Smooth muscle cell (in vitro differentiated cells): ENCODE results near the gene KISS1R. TPM values are rescaled to one million over a fixed set of nuclear protein-coding genes. Genes with fewer than 3 reads are reported as not detected.

Experiments used
- DNase-seq: peaks from one replicate; lab custom pipeline; 2025; ENCODE audit not compliant: unreplicated experiment; lab: John Stamatoyannopoulos, UW
- H2AFZ ChIP-seq: fragments of 200-600 bp; sonication (generic); 2 replicates; pipeline ENCODE4 v1.6.0; 2016; ENCODE audit warnings: antibody characterized with exemption, low read depth, mild to moderate bottlenecking
- H3F3A ChIP-seq: fragments of 200-600 bp; sonication (generic); 2 replicates; pipeline ENCODE4 v1.6.0; 2017; ENCODE audit warnings: antibody characterized with exemption, low read depth
- H3K27ac ChIP-seq: fragments of 200-600 bp; sonication (generic); 2 replicates; pipeline ENCODE4 v1.5.1; 2016; ENCODE audit warnings: low read depth, mild to moderate bottlenecking
- H3K27me3 ChIP-seq: fragments of 200-600 bp; sonication (generic); 2 replicates; pipeline ENCODE4 v1.6.1; 2016; ENCODE audit warnings: low read depth, mild to moderate bottlenecking
- H3K36me3 ChIP-seq: fragments of 200-600 bp; sonication (generic); 2 replicates; pipeline ENCODE4 v1.5.1; 2016; ENCODE audit warnings: low read depth
- H3K4me1 ChIP-seq: fragments of 200-600 bp; sonication (generic); 2 replicates; pipeline ENCODE4 v1.5.1; 2016; ENCODE audit warnings: low read depth
- H3K4me2 ChIP-seq: fragments of 200-600 bp; sonication (generic); 2 replicates; pipeline ENCODE4 v1.6.0; 2016; ENCODE audit warnings: mild to moderate bottlenecking
- H3K4me3 ChIP-seq: fragments of 200-600 bp; sonication (generic); 2 replicates; pipeline ENCODE4 v1.5.1; 2016; ENCODE audit warnings: mild to moderate bottlenecking
- H3K79me2 ChIP-seq: fragments of 200-600 bp; sonication (generic); 2 replicates; pipeline ENCODE4 v1.6.0; 2016; ENCODE audit warnings: low read depth, mild to moderate bottlenecking
- H3K9ac ChIP-seq: fragments of 200-600 bp; sonication (generic); 2 replicates; pipeline ENCODE4 v1.6.0; 2016; ENCODE audit warnings: low read depth
- H3K9me3 ChIP-seq: fragments of 200-600 bp; sonication (generic); replicated peaks from 2 replicates; pipeline ENCODE4 v1.5.1; 2016; ENCODE audit warnings: low read depth
- H4K20me1 ChIP-seq: fragments of 200-600 bp; sonication (generic); 2 replicates; pipeline ENCODE4 v1.6.0; 2016; ENCODE audit warnings: low read depth
- WGBS: methylation state at CpG from one replicate; pipeline ENCODE4 v1.1.7; 2016; ENCODE audit warnings: low lambda C conversion rate; 5-methylcytosine and 5-hydroxymethylcytosine counted together
- polyA plus RNA-seq: library from polyadenylated mRNA; unstranded; fragments of >200 nt; fragmentation: Nextera tagmentation; extraction: Ambion mirVana; gene quantifications from 2 replicates; pipeline ENCODE4 v1.2.1, GENCODE V29; 2016
- total RNA-seq: library from RNA; depleted of rRNA; stranded (reverse); fragments of >200 nt; gene quantifications from 2 replicates; pipeline ENCODE4 v1.2.3, GENCODE V29; 2014
- TF ChIP-seq, protein P1 (sequence below): fragments of 200-600 bp; sonication (generic); IDR thresholded peaks from 2 replicates; pipeline ENCODE4 v1.5.1; 2017; ENCODE audit warnings: borderline replicate concordance, mild to moderate bottlenecking, antibody characterized with exemption; ENCODE audit not compliant: insufficient read depth, poor library complexity, severe bottlenecking

Gene KISS1R
- total and polyA plus RNA-seq, 2 experiments from 2014 or later, result 0.61 TPM; not detected in 1

GRCh38 chr19:892894-893689 lies 24.0 kb upstream of the KISS1R start, which contains the start of the genes MED16 and RNU6-9:
TSS of gene MED16 (minus strand) at chr19:893187. CDS start at chr19:891131, 2,056 bp downstream.
TSS of gene RNU6-9 (plus strand) at chr19:893484.
- Histone ChIP-seq H2AFZ (peak within 1 kb of the TSS; percentile 94), H3K4me2 (peak within 1 kb of the TSS; percentile 97), H3K27ac (peak within 1 kb of the TSS; percentile 96), H3K4me1 (no peaks in the 10 kb centered on the region), H3F3A (peaks cover 5% of the 10 kb centered on the region), H3K9ac (peak within 1 kb of the TSS; percentile 95), H3K4me3 (peak within 1 kb of the TSS; percentile 97), H4K20me1 (peaks cover 8% of the 10 kb centered on the region), H3K9me3 (no peaks in the 10 kb centered on the region), H3K79me2 (peaks cover 16% of the 10 kb centered on the region), H3K27me3 (no peaks in the 10 kb centered on the region), H3K36me3 (no peaks in the 10 kb centered on the region)
- DNase-seq, result peak; percentile 75
- TF ChIP-seq, protein P1, sequence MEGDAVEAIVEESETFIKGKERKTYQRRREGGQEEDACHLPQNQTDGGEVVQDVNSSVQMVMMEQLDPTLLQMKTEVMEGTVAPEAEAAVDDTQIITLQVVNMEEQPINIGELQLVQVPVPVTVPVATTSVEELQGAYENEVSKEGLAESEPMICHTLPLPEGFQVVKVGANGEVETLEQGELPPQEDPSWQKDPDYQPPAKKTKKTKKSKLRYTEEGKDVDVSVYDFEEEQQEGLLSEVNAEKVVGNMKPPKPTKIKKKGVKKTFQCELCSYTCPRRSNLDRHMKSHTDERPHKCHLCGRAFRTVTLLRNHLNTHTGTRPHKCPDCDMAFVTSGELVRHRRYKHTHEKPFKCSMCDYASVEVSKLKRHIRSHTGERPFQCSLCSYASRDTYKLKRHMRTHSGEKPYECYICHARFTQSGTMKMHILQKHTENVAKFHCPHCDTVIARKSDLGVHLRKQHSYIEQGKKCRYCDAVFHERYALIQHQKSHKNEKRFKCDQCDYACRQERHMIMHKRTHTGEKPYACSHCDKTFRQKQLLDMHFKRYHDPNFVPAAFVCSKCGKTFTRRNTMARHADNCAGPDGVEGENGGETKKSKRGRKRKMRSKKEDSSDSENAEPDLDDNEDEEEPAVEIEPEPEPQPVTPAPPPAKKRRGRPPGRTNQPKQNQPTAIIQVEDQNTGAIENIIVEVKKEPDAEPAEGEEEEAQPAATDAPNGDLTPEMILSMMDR, result no peak
- 2% methylated on average over 39 of the region's 69 CpGs for WGBS

- H3F3A ChIP-seq, result peaks cover 5% of the 10 kb centered on the region
- H3K36me3 ChIP-seq, result no peaks in the 10 kb centered on the region
- TF ChIP-seq, protein P1, result no peak
- peaks cover 8% of the 10 kb centered on the region for H3K79me2 ChIP-seq
- no peak overlapping the region for H3K9ac ChIP-seq
- H3K4me1 ChIP-seq, result no peaks in the 10 kb centered on the region
- no peak overlapping the region for H3K4me3 ChIP-seq
- H3K9me3 ChIP-seq, result no peaks in the 10 kb centered on the region
- H4K20me1 ChIP-seq, result peaks cover 27% of the 10 kb centered on the region
- H3K27me3 ChIP-seq, result no peaks in the 10 kb centered on the region
- WGBS, result 85% methylated on average over 10 of the region's 10 CpGs
- no peak for DNase-seq
- H3K27ac ChIP-seq, result no peak overlapping the region
- H3K4me2 ChIP-seq, result no peak overlapping the region
- no peak overlapping the region for H2AFZ ChIP-seq
Measured at GRCh38 chr19:896434-896833, 20.7 kb upstream of the KISS1R start.

DNA sequence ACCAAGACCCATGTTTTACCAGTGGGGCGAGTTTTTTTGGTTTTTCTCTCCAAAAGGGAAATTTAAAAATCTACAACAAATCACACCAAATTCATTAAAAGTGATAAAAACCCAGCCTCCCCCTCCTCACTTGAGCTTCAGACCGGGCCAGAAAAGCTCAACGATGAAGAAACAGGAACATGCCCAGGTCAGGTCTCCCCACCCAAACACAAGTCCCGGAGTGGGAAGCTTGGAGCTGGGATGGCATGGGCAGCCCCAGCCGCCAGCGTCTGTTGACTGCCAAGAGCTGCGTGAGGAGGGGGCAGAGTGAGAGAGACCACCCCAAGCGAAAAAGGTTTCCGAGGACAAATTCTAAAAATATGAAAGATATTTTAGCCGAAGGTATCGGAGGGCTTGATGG lies 20.1 kb upstream of the KISS1R start:
- no peak overlapping the region for H2AFZ ChIP-seq
- 96% methylated on average over 11 of the region's 11 CpGs for whole genome bisulfite sequencing
- TF ChIP-seq, protein P1, result no peak
- H3K27ac ChIP-seq, result no peak overlapping the region
- H3K9me3 ChIP-seq, result no peaks in the 10 kb centered on the region
- no peak for DNase-seq
- no peaks in the 10 kb centered on the region for H3K4me1 ChIP-seq
- no peaks in the 10 kb centered on the region for H3K27me3 ChIP-seq
- H3K4me3 ChIP-seq, result no peak overlapping the region
- H3F3A ChIP-seq, result peaks cover 5% of the 10 kb centered on the region
- H3K4me2 ChIP-seq, result no peak overlapping the region
- no peaks in the 10 kb centered on the region for H3K36me3 ChIP-seq
- no peak overlapping the region for H3K9ac ChIP-seq
- peaks cover 6% of the 10 kb centered on the region for H3K79me2 ChIP-seq
- H4K20me1 ChIP-seq, result peaks cover 32% of the 10 kb centered on the region
